GM20000 (cell line): ENCODE data around the gene UBE3D.

Source experiments
- DNase-seq: peaks from one replicate; pipeline ENCODE4 v3.0.0; 2012; ENCODE audit warnings: low spot score
- TF ChIP-seq, protein P1 (sequence below): IDR thresholded peaks from 2 replicates; pipeline ENCODE4 v1.5.1; 2012; ENCODE audit warnings: mild to moderate bottlenecking, control low read depth; ENCODE audit errors: extremely low read depth, missing control alignments

Gene UBE3D, protein sequence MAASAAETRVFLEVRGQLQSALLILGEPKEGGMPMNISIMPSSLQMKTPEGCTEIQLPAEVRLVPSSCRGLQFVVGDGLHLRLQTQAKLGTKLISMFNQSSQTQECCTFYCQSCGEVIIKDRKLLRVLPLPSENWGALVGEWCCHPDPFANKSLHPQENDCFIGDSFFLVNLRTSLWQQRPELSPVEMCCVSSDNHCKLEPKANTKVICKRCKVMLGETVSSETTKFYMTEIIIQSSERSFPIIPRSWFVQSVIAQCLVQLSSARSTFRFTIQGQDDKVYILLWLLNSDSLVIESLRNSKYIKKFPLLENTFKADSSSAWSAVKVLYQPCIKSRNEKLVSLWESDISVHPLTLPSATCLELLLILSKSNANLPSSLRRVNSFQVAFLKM

DNA sequence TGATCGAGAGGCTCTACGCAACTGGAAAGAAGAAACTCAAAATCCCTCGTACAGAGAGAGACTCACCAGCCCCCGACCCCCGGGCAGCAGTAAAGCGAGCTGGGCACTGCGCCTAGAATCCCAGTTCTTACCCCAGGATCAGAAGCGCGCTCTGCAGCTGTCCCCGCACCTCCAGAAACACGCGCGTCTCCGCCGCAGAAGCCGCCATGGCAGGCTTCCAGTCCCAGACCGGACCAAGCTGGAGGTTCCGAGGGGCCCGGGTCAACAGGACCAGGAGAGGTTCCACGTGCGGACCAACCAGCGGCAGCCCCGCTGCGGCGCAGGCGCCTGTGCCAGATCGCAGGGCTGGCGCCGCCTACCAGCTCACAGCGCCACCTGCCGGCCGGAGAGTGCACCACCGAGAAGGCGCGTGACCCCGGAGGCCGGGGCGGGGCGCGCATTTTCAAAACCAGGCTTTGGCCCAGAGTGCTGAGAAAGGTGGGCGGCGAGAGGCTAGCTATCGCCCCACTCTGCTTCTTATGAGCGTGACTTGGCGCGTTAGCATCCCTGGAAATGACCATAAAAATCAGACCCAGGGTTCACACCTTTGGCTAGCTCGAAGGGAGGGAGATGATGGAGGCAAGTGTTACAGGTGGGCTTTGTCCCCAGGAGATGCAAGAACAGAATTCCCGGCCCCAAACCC is at the start of gene UBE3D:
Gene UBE3D, minus strand, starts transcription at position 331 of the 682 bp plus-strand sequence. Its CDS starts 123 bp downstream, at position 208.
- peak; percentile 90 for DNase-seq
- TF ChIP-seq, protein P1, sequence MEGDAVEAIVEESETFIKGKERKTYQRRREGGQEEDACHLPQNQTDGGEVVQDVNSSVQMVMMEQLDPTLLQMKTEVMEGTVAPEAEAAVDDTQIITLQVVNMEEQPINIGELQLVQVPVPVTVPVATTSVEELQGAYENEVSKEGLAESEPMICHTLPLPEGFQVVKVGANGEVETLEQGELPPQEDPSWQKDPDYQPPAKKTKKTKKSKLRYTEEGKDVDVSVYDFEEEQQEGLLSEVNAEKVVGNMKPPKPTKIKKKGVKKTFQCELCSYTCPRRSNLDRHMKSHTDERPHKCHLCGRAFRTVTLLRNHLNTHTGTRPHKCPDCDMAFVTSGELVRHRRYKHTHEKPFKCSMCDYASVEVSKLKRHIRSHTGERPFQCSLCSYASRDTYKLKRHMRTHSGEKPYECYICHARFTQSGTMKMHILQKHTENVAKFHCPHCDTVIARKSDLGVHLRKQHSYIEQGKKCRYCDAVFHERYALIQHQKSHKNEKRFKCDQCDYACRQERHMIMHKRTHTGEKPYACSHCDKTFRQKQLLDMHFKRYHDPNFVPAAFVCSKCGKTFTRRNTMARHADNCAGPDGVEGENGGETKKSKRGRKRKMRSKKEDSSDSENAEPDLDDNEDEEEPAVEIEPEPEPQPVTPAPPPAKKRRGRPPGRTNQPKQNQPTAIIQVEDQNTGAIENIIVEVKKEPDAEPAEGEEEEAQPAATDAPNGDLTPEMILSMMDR, result peak; percentile 95

- TF ChIP-seq, protein P1, result no peak
- DNase-seq, result no peak
Measured at GRCh38 chr6:83114164-83114563, 48.5 kb upstream of the UBE3D start.

GRCh38 chr6:83113258-83113657 is 47.6 kb upstream of the UBE3D start:
- no peak for DNase-seq
- TF ChIP-seq, protein P1, result no peak

- no peak for DNase-seq
- TF ChIP-seq, protein P1, result no peak
Measured at GRCh38 chr6:83108378-83108777, 42.7 kb upstream of the UBE3D start.

GRCh38 chr6:83098589-83098988 is 32.9 kb upstream of the UBE3D start:
- TF ChIP-seq, protein P1, result no peak
- no peak for DNase-seq

GRCh38 chr6:83097675-83098074 is 32.0 kb upstream of the UBE3D start:
- no peak for DNase-seq
- TF ChIP-seq, protein P1, result no peak

- DNase-seq, result no peak
- TF ChIP-seq, protein P1, result no peak
Measured at GRCh38 chr6:83097204-83097603, 31.6 kb upstream of the UBE3D start.
